HG03095 (cell line): ENCODE data around the gene GALNT1.

Source experiments
- ATAC-seq: cut with Tn5 transposase; IDR thresholded peaks from one replicate; pipeline ENCODE4 v1.9.1; 2021; ENCODE audit warnings: moderate library complexity; ENCODE audit not compliant: unreplicated experiment

GALNT1 gene

GRCh38 chr18:35662293-35663062 is 80.9 kb downstream of the GALNT1 start:
- peak; percentile 71 for ATAC-seq

GRCh38 chr18:35671966-35672603 is 90.5 kb downstream of the GALNT1 start:
- ATAC-seq, result no peak

DNA sequence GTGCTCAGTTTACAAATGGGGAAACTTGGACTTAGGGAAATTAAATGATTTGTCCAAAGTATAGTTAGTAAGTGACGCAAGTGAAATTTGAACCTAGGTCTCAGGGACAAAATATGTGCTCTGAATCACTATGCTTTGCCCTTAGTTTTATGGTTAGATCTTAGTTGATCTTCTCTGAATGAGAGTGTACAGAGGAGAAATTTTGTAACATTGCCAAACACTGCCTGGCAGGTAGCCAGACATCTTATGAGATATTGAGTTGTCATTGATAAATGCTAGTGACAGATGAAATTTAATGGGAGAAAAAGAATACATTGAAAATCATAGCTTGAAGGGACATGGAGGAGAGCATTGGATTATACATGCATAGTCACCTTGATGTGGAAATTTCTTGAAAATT is 91.4 kb downstream of the GALNT1 start:
- ATAC-seq, result no peak

- no peak for ATAC-seq
Measured at GRCh38 chr18:35673682-35674081, 92.1 kb downstream of the GALNT1 start.

- no peak for ATAC-seq
Measured at GRCh38 chr18:35680139-35680551, 98.6 kb downstream of the GALNT1 start.

- no peak for ATAC-seq
Measured at GRCh38 chr18:35682281-35682867, 100.8 kb downstream of the GALNT1 start.

DNA sequence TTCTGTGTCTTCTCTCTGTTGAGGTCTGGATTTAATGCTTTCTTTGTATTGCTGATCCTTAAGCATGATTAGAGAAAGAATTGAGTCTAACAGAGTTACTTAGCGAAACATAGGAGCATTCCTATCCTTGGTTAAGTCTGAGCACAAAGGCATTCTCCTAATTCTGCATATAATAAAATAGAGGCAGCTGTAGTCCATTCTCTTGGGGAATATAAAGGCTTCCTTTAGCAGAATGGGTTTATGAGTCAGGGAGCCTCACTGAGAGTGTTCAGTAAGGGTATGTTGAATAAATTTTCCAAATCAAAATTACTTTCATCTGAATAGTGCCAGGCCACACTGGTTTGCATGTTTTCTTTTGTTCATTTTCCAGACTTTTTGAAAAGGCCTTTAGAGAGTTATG is 101.5 kb downstream of the GALNT1 start:
- ATAC-seq, result no peak

DNA sequence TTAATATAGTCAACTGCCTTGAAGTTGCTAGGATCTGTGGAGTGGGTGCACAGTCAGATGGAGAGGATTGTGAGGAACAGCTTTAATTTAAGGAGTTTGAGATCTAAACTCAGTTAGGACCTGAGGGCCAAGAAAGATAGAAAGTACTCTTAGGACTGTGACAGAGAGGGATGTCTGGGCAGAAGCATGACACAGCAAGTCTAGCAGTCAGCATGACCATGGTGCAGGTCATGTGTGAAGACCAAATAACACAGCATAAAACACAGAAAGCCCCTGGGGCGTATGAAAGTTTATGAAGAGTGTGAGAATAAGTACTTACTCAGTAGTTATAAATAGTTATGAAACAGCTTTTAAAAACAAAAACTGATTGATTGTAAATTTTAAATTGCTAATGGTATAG is 107.2 kb downstream of the GALNT1 start:
- ATAC-seq, result peak; percentile 87

DNA sequence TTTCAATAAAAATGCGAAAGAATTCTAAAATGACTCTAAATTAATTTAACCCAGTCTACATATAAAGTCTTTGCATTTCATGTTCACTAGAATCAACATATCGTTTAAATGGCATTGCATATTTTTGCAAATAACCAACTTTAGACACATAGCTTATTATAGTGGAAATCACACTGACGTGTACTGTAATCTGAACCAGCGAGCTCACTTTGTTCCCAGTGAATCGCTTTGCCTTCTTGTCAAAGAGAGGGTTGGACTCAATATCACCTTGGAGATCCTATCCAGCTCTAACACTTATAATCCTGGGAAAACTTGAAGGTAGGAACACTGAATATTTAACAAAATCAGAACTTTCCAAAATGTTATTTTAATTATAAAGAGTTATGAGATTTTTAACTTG is 108.2 kb downstream of the GALNT1 start:
- ATAC-seq, result no peak

- no peak for ATAC-seq
Measured at GRCh38 chr18:35691625-35692024, 110.1 kb downstream of the GALNT1 start.

DNA sequence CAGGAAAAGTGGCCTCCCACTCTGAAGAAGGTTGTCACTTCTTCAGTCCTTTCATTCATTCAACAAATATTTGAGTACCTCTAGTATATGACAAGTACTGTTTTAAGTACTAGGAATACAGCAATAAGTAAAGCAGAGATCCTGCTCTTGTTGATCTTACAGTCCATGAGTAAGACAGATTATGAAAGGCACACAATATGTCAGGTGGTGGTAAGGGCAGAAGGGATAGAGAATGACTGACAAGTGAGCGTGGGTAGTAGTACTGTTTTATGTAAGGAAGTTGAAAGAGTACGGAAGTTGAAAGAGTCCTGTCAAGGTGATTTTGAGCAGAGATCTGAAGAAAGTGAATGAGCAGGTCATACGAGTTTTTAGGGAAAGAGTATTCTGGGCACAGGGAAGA is 111.3 kb downstream of the GALNT1 start:
- ATAC-seq, result no peak

DNA sequence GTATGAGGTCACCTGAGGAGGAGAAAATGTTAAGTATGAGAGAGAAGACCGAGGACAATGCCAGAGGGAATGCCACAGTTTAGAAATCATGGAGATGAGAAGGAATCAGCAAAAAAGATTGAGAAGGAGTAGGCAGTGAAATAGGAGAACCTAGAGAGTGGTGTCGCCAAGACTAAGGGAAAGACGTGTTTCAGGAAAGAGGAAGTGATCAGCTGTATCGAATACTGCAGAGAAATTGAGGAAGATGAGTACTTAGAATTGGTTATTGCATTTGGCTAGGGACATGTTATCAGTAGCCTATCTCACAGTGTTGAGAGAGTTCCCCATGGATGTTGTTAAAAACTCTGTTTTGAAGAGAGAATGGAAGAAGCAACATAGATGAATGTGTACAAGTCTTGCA is 112.3 kb downstream of the GALNT1 start:
- ATAC-seq, result no peak

- ATAC-seq, result no peak
Measured at GRCh38 chr18:35694808-35695207, 113.3 kb downstream of the GALNT1 start.

GRCh38 chr18:35695384-35695783 is 113.8 kb downstream of the GALNT1 start:
- ATAC-seq, result no peak

GRCh38 chr18:35695803-35696202 is 114.3 kb downstream of the GALNT1 start:
- ATAC-seq, result no peak

DNA sequence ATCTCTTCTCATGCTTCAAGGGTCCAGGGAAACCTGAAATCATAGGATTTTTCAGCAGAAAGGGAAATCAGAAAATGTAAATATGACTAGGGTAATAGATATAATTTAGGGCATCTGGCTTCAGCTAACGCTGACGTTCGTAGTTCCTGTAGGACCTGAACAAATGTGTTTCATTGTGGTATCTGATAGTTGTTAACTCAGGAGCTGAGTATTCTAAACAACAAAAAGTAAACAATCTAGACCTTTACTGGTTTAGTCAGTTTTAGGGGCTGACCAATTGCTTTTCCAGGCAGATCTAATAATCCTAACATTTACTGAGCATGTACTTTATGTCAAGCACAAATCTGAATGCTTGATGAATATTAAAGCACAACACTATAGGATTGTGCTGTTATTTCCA is 114.8 kb downstream of the GALNT1 start:
- ATAC-seq, result no peak

- no peak for ATAC-seq
Measured at GRCh38 chr18:35697869-35698268, 116.3 kb downstream of the GALNT1 start.

GRCh38 chr18:35703043-35703688 is 121.6 kb downstream of the GALNT1 start:
- no peak for ATAC-seq

DNA sequence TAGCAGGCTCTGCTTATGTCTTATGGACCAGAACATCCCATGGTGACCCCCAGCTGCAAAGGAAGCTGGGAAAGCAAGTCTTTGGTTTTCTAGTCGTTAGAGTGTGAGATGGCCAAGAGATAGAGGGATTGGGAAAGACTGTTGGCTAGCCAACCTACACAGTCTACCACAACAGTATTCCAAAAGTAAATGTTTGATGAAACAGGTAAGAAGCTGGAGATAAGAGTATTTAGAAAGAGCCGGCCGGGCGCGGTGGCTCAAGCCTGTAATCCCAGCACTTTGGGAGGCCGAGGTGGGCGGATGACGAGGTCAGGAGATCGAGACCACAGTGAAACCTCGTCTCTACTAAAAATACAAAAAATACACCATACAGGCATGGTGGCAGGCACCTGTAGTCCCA is 124.4 kb downstream of the GALNT1 start:
- ATAC-seq, result no peak

- no peak for ATAC-seq
Measured at GRCh38 chr18:35707247-35707646, 125.7 kb downstream of the GALNT1 start.

GRCh38 chr18:35707674-35708073 is 126.1 kb downstream of the GALNT1 start:
- ATAC-seq, result no peak

- no peak for ATAC-seq
Measured at GRCh38 chr18:35710581-35710980, 129.0 kb downstream of the GALNT1 start.
